Stimulated activated CD4-positive, alpha-beta T cell treated with anti-CD3 and anti-CD28 coated beads, Interleukin-2, amount 100 ng/mL, for 48 hours (primary cell): ENCODE data around the gene SPATA3.

ENCODE experiments used
- DNase-seq, 2 donors: peaks; one replicate each; pipeline ENCODE4 v3.0.0-alpha.2; 2020

The SPATA3 gene

DNA sequence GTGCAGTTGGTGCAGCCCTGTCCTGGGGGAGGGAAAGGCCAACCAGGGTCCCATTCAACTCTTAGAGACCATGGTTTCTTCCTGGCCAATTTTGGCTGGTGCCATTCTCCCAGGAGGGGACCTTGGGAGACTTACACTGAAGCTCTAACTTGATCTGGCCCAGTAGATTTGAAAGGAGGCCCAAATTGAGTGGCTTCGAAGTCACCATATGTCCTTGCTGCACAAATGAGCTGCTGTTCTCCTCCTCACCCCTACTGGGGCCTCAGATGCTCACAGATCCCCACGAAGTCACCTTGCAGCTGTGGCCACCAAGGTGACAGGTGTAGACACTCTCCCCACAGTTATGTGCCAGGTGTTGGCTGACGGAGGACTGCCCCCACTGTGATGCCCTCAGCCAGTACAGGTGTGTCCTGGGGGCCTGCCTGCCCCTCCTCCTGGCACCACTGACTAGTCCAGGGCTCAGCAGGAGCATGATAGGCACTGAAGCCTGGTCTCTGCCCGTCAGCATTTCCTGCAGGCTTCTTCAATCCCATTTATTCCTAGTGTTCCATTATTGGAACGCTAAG lies 36.7 kb downstream of the SPATA3 start:
- no peak for DNase-seq

DNA sequence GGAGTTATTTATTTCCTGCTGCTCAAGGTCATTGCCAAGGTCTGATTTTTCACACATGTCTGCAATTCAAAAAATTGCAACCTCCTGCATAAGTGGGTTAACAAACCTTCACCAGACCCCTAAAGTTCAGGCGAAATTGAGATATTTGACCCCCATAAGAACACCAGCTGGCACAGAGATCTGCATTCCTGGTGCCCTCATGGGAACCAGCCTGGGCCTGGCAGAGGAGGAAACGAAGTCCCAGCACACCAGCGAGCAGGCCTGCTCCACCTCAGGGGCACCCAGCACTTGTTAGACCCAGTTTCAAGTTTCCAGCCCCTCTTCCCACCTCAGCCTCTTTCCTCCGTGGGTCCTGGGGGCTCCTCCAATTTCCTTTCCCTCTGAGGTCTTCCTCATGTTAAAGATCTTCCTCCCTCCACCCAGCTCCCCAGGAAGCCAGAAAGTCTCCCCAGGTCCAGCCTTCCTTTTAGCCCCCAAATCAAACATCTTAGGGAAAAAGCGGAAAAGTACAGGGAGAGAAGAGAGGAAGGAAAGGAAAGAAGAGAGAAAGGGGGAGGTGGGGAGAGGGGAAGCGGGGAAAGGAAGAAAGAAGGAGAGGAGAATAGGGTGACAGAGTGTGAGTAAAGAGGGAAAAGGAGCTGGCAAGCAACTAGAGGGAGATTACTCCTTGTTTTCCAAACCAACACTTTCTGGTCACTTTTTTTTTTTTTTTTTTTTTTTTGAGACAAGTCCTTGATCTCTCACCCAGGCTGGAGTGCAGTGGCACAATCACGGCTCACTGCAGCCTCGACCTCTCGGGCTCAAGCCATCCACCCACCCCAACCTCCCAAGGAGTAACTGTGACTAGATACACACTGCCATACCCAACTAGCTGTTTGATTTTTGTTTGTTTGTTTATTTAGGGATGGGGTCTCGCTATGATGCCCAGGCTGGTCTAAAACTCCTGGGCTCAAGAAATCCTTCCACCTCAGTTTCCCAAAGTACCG lies 37.5 kb downstream of the SPATA3 start:
- DNase-seq, result no peak

DNA sequence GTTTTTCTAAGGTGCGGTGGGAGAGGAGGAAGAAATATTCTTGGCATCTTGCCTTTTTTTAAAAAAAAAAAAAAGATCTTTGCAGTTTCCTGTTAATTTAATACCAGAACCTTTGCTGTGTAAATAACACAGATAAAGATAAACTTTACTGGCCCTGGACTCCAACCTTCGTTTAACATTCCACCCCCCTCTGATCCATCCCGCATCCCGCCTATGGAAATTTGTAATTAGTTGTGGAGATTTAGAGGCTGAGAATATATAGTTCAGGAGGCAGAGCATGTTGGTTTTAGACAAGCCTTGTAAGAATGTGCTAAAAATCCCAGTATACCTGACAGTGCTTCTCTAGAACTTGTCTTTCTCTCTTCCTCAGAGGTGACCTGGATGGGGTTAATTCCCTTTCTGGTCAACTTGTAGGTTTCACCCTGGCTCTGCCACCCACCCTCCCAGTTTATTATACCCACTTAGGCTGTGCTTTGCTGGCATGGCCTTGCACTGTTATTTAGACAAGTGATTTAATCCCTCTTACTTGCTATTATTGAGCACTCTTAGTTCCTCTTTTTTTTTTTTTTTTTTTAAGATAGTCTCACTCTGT lies 38.5 kb downstream of the SPATA3 start:
- no peak for DNase-seq

DNA sequence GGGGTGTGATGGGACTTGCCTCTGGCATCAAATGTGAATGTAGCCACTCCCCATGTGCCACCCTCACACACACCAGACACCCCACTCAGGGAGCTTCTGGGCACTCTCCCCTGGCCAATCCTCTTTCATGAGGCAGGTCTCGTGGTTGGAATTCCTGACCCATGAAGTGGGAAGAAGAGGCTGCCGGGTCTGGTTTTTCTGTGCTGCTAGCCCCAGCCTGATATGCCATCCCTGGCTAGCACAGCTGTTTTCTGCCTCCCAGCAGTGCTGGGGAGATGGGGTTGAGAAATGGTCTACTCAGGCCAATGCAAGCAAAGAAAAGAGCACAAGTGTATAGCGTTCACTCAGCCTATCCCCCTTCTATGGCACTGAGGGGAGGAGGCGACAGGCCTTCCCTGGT lies 40.2 kb downstream of the SPATA3 start:
- no peak for DNase-seq

DNA sequence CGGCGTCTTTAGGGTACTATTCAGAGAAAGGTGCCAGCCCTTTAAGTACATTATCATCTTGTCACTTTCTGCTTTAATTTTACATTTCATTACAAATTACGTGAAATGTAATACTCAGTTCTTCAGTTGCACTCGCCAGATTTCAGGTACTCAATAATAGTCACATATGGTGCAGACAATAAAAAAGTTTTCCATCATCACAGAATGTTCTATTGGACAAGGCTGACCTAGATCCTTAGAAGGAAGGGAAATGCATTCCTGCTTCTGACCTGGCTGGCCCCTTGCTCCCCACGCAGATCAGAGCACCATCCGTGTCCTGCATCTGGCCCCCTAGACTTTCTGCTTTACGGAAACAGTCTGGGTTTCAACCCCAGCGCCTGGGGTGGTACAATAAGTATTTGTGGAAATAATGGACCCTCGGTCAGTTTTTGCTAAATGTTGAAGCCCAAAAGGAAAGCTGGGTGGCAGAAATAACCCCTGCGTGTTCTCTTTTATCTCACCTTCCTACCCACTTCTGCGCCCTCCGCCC lies 40.7 kb downstream of the SPATA3 start:
- DNase-seq, result no peak

DNA sequence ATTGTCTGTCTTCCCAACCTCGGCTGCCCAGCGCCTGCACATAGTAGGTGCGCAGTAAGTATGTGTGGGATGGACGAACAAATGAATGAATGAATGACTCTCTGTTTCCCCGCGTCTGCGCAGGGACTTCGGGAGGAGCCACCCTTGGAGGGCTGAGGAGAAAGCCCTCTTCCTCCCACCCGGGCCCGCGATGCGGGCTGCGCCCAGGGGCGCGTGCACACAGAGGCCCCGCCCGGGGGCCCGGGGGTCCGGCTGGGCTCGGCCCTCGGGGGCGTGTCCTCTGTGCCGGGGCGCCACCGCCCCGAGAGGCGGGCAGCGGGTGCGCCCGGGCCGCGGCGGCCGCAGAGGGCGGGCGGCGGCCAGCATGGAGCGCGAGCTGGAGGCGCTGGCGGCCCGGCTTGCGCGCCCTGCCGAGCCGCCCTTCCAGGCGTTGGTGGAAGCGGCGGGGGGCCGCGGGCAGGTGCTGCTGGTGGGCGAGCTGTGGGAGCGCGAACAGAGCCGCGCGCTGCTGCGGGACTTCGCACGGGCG lies 41.3 kb downstream of the SPATA3 start, which contains the start of gene C2orf72:
Gene C2orf72 (plus strand): TSS at position 322 of the 529 bp plus-strand sequence. CDS start 43 bp downstream, at position 365.
- no peak for DNase-seq

DNA sequence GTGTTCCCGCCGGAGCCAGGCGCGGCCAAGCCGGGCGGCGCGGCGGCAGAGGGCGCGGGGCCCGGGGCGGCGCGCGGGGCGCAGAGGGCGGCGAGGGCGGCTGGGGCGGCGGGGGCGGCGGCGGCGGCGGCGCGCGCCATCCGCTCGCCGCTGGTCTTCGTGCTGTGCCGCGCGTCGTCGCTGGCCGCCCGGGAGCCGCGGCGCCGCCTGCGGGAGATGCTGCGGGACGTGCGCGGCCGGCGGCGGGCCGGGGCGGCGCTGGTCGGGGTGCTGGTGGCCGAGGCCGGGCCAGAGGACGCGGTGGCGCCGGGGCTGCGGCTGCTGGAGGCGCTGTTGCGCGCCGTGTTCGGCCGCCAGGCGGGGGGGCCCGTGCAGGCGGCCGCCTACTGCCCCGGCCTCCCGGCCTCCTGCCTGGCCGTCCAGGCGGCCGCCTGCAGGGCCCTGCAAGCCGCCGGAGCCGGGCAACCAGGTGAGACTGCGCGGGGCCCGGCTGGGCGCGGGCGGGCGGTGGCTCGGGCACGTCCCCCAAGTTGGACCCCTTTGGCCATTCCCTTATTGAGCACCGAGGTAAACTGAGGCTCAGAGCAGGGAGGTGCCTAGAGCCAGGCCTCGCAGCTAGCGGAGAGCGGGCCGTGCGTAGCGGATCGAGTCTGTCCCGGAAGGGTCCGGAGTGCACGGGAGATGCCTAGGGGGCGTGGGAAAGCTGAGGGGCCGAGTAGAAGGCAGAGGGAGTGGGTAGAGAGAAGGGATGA lies 42.0 kb downstream of the SPATA3 start:
- DNase-seq, result no peak

DNA sequence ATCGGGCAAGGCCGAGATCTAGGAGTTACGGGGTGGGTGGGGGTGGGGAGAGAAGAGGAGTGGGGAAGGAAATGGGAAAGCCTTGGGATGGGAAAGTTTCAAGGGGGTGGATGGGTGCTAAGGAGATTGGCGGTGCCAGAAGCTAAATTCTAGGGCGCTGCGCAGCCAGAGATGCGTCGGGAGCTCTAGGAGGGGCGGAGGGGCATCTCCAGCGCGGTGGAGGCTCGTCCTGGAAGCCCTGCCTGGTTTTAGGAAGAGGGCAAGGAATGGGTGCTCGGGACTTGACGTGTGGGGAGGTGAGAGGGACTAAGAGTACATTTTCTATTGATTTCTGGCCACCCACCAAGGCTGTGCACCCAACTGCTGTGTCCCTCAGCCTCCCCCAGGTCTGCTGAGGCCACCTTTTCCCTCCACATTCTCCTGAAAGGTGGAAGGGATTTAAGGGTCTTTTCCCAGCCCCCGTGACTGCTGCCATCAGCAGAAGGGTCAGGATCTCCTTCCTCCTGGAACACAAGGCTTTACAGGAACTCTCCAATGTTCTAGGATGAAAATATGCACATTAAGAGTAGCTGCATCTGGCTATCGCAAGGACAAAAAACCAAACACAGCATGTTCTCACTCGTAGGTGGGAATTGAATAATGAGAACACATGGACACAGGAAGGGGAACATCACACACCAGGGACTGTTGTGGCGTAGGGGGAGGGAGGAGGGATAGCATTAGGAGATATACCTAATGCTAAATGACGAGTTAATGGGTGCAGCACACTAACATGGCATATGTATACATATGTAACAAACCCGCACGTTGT lies 42.8 kb downstream of the SPATA3 start:
- DNase-seq, result no peak

DNA sequence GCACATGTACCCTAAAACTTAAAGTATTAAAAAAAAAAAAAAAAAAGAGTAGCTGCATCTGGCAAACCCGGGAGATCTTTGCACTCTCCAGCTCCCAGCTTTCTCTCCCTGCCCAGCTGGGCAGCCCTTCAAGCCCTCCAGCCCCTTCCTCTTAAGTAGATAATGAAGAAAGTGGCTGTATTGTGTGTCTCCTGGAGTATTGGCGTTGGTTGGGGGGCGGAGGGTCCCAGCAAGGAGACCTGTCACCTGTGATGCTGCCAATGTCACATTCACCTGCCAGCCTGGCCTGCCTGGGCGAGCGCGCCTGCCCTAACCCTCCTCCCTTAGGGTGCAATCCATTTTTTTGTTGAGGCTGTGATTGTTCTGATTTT lies 43.4 kb downstream of the SPATA3 start:
- DNase-seq, result no peak

DNA sequence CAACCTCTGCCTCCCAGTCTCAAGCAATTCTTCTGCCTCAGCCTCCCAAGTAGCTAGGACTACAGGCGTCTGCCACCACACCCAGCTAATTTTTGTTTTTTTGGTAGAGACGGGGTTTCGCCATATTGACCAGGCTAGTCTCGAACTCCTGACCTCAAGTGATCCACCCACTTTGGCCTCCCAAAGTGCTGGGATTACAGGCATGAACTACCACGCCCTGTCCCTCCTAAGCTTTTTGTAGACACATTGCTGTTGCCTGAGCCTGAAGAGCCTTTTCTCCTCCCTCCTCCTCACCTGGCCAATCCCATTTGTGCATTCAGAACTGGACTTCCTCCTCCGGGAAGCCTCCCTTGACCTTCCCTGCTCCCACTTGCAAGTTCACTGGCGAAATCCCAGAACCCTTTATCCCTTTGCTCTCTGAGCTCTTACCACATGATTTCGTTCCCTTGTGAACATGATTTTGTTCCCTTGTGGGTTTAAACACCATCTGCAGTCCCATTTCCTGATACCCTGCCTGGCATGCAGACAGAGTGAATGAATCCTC lies 44.0 kb downstream of the SPATA3 start:
- no peak for DNase-seq

DNA sequence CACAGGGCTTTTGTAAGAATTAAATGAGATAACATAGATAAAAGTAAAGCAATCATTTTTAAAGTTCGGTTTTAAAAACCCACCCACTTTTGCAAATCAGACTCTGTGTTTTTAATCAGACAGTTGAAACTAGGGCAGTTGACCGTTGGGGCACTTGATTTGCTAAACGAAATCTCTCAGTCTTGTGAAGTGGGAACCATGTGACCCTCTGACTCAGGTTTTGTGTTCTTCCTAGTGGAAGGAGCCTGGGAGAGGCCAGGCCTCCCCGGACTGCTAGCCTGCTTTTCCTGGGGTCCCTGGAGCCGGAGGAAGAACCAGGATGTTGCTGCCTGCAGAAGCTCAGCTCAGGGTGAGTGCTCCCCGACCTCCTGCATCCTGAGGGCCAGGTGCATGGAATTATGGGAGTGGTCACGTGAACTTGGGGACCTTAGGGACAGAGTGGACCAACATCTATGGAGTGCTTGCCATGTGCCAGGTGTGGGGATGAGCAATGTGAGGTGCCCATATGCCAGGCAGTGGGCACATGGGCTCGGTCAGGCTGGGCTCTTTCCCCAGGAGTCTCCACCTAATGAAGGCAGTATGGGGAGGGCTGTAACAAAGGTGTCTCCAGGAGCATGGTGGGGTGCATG lies 45.3 kb downstream of the SPATA3 start:
- DNase-seq, result no peak

DNA sequence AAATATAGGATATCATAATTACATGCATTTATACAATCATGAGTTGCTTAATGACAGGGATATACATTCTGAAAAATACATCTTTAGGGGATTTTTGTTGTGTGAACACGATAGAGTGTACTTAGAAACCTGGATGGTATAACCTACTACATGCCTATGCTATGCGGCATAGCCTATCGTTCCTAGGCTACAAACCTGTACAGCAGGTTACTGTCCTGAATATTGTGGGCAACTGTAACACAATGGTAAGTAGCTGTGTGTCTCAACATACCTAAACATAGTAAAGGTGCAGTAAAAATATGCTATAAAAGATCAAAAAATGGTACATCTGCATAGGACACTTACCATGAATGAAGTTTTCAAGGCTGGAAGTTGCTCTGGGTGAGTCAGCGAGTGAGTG lies 47.9 kb downstream of the SPATA3 start:
- DNase-seq, result no peak

DNA sequence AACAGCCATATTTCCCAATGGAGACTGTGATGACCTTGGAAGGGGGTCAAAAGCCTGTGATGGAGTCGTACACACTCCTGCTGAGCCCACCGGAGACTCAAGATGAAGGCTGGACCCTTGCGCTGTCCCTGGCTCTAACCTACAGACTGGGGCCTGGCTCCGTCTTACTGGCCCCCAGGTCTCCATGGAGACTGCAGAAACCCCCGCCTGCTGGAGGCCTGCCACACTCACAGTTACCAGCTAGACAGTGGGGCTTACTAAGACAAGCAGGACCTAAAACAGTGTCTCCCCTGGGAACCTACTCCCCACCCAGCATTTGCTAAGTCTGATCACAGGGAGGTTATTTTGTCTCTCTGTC lies 51.0 kb downstream of the SPATA3 start:
- DNase-seq, result no peak

DNA sequence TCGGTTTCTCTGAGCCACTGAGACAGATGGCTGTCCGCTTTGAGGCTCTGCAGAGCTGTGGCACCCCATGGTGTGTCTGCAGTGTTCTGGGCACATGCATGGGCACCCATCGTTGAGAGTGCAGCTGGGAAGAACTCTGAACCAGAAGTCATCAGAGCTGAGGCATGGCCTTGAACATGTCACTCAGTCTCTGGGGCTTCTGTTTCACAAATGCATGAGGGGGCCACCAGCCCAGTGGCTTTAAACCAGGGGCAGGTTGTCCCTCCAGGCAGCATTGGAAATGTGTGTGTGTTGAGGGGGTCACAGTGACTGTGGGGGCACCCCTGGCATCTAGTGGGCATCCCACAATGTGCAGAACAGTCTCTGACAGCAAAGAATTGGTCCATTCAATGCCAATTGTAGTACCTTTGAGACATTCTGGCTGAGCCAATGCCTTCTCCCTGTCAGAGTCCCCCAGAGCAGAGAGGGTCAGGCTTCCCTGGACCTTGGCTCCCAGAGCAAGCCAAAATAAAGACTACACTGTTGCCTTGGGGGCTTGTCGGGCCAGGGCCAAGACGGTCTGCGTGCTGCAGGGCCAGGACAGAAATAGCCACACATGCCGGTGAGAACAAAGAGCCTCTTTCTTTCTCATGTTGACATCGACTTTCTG lies 51.5 kb downstream of the SPATA3 start:
- no peak for DNase-seq

DNA sequence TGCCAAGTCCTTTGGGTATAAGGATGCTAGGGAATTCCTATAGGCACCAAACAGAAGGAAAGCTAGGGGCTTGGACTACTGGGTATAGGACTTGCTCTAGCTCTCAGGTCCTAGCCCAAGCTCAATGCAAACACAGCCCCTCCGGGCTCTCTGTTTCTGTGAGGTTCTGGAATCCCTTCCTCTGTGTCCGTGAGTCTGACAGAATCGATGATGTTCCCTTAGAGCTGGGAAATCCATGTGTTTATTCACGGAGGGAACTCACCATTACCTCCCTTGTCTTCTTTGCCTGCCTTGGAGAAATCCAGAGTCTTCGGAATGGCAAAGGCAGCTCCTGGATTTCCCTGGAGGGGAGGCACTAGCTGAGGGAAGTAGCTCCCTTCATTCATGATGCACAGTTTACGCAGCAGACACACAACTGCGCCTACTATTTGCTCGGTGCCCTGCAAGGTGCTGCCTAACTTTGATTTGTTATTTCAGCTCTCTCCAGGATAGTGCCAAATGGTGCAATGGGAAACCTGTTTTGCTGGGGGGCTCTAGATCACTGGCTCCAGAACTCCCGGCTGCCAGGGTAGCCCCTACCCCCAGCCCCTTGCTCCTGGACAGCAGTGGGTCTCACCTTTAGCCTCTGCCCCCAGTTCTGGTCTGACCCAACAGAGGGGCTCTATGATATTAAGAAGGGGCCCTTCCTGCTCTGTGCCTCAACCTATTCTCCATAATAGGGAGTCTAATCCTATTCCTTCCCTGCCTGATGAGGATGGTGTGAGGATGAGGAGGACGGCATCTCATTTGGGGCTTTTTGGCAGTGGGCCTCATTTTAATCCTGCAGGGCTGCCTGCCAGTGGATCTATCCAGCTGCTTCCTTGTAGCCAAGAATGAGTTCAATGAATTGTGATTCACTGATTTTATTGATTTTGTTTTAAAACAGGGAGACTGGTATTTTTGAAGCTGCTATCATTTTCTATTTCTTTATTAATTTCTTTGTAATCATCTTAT lies 52.3 kb downstream of the SPATA3 start:
- DNase-seq, result no peak

DNA sequence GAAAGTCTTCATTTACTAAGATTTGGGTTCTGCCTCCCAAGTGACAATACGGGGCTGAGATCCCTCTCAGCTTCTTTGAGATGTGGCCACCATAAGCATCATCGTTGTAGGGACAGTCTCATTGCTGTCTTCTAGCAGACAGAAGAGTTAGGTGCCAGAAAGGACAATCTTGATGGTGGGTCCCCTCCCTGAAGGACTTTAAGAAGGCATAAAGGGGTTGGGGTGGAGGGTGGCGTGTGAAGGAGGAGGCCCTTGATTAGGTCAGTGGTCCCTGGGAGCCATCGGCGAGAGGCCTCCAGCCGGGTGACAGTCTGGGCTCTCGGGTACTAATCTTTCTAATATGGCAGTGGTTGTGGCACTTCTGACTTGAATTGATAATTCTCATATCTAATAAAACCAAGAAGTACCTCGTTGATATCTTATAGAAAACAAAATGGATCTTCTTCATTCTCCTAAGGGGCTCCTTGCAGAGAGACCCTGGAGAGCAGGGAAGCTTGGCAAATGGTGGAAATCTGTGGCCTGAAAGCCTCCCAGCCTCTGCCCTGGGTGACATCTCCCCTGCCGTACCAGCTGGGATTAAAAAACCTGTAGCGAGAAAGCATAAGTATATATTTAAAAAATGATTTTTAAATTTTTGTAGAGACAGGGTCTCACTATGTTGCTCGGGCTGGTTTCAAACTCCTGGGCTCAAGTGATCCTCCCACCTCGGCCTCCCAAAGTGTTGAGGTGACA lies 53.5 kb downstream of the SPATA3 start:
- DNase-seq, result no peak

DNA sequence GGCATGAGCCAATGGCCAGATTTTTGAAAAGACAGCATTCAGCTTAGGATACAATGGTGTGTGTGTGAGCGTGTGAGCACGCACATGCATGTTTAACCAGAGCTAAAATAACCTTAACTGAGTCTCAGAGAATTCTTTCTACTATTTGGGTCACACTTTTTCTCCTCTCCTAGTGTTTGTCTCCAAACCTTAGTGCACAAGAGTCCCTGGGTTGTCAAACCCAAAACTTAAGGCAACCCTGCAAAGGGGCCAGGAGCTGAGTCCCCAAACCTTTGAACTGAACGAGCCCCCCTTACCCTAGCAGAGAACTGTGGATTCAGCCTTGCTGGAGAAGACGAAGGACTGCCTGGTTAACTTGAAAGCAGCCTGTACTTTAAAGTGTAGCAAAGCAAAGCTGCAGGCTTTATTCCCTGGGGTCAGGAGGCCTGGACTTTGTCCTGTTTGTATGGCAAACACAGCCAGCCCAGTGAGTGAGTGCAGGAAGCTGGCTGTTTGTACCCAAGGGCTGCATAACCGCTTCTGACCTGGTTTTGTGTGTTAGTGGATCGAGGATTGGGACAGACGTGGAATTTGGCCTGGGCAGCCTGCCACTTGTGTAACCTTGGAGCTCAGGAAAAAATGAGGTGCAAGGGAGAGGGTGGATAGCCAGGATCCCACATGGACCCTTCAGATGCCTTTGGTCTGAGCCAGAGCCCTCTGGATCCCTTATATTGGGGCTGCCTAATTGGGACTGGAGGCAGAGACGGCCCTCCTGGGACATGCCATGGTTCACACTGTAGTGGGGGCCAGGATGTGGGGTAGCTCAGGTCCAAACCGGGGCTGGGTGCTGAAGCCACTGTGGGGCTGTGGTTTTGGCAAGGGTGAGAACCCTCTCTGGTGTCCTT lies 54.3 kb downstream of the SPATA3 start:
- no peak for DNase-seq
